Stimulated activated CD4-positive, alpha-beta T cell treated with anti-CD3 and anti-CD28 coated beads, Interleukin-1b, Interleukin-23, amount 100 ng/mL, for 24 hours (primary cell): ENCODE results near the gene ZFAND6.

ENCODE experiments used
- DNase-seq, 4 experiments: peaks; one replicate each; pipeline ENCODE4 v3.0.0-alpha.2; 2020; ENCODE audit warnings: low read depth in 4 of 4, low spot score in 1 of 4

ZFAND6 gene

DNA sequence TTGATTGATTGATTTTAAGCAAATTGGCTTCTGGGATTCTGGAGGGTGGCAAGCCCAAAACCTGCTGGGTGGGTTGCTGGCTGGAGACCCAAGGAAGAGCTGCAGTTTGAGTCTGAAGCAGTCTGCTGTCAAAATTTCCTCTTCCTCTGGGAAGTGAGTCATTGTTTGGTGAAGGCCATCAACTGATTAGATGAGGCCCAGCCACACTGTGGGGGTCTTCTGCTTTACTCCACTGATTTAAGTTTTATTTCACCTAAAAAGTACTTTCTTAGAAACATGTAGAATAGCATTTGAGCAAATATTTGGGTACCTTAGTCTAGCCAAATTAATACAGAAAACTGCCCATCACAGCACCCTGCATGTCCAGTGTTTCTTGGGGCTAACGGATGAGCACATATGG is 127.1 kb downstream of the ZFAND6 start:
- no peak for DNase-seq
